ENCODE data around the gene HRK.
"Not testable (repeated sequence)": the region's sequence is repeated elsewhere in the genome, so short reads cannot be mapped to it uniquely, and the experiment has no call there.

The HRK gene

DNA sequence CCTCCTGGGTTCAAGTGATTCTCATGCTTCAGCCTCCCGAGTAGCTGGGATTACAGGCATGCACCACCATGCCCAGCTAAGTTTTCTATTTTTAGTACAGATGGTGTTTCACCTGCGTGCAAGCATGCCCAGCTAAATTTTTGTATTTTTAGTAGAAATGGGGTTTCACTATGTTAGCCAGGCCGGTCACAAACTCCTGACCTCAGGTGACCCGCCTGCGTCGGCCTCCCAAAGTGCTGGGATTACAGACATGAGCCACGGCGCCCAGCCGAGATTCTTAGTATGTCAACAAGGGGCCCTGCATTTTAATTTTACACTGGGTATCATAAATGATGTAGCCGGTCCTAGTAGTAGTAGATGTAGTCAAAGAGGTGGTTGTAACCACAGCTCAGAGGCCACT is 66.5 kb downstream of the HRK start:
- not testable (repeated sequence) for DNase-seq

DNA sequence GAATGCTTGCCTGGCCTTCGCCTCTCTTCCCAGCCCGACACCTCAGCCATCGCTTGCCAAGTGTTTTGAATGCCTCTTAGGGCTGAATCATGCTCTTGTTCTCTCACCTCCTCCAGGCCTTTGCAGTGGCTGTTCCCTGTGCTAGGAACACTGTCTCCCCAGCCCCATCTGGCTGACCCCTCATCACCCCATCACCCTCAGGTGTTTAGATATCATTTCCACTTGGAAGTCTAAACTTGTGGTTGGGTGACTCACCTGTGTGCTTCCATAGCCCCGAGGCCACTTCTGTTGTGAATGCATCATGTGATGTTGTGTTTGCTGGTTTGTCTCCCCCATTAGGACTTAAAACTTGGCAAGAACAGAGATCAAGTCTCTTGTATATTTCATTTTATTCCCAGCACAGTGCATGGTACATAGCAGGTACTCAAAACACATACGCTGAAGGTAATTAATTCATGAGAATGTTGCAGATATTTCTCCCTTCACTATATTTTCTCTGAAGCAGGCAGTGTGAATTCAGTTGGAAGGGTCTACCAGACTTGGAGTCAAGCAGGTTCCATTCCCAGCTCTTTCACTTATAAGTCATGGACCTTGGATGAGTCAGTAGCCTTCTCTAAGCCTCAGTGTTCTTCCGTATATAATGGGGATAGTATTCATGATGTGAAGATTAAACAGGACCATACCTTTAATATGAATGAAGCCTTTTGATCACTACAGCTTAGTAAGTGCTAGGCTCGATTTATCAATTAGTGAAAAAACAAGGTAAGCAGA is 67.8 kb downstream of the HRK start:
- DNase-seq: no peak

DNA sequence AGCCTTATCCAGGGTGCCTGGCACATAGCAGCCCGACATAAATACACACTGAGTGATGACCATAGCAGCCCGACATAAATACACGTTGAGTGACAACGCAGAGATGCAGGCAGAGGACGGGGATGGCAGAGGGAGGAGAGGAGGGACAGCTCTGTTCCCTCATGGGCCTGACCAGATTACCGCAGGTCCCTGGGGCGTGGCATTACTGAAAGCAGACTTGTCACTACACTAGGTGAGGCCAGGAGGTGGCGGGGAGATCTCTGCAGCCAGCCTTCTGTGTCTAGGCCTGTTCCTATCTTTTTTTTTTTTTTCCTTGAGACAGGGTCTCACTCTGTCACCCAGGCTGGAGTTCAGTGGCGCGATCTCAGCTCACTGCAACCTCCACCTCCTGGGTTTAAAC is 69.0 kb downstream of the HRK start:
- DNase-seq: no peak

DNA sequence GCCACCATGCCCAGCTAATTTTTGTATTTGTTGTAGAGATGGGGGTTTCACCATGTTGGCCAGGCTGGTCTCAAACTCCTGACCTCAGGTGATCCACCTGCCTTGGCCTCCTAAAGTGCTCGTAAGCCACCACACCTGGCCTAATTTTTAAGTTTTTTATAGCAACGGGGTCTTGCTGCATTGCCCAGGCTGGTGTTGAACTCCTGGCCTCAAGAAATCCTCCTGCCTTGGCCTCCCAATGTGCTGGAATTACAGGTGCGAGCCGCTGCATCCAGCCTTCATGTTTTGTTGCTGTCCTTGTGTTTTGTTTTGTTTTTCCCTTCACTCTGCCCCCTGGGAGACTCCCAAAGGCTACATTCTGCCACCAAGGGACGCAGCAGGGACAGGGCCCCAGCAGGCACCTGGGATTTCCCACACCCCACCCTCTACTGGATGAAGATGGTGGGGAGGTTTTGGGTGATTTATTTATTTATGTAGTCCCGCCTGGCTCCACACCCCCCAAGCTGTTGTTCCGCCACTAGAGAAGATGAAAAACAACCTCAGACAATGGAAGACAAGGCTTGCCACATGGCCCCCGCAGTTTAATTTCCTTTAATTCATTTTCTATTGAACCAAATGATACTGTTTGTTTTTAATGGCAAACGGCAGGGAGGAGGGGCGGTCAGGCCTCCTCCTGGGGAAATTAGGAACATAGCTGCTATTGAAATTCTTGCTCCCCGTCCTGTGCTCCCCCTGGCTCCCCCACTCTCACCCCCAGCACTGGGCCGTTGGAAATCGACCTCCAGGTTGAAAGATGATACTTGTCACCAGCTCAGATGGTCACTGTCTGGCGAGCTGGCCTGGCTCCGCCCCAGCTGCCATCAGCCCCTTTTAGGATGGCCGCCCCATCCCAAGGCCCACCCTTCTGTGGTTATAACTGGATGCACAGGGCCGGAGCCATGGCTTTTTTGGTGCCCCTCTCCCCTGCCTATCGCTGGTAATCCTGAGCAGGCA is 72.8 kb downstream of the HRK start:
- no peak for DNase-seq

DNA sequence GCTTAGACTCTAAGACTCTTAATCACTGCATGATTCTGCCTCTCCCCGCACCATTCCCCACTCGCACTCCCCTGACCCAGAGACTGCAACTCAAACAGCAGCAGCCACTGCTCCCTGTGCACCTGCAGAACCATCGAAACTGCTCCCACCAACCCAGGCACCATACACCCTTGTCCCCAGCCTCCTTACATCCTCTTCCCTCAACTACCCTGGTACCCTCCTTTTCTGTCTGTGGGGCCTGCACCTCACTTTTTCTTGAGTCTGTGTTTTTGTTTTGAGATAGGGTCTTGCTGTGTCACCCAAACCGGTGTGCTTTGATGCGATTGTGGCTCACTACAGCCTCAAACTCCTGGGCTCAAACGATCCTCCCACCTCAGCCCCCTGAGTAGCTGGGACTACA is 73.7 kb downstream of the HRK start:
- no peak for DNase-seq

DNA sequence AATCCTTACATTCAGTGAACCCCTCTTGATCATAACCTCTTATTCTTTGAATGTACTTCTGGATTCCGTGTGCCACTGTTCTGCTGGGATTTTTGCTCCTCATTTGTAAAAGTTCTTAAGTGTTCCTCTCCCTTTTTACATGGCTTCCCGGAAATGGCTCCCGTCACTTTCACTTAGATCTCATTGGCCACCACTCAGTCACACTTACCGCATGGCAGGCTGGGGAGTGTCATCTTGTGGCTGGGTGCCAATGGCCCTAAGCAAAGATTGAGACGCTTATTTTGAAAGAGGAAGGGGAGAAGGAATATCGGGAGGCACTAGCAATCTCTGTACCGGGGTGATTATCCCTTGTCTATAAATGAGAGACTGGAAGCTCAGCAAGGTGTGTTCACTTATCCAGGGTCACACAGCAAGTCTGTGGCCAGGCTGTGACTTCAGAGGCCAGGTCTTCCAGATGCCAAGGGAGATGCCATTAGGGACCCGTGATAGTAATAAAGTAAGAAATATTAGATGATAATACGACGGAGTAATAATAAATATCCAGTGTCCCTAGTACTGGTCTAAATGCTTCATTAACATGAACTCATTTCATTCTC is 74.3 kb downstream of the HRK start:
- no peak for DNase-seq

Measured in NCI-H1930 (cell line).